ENCODE results near the gene JARID2.

DNA sequence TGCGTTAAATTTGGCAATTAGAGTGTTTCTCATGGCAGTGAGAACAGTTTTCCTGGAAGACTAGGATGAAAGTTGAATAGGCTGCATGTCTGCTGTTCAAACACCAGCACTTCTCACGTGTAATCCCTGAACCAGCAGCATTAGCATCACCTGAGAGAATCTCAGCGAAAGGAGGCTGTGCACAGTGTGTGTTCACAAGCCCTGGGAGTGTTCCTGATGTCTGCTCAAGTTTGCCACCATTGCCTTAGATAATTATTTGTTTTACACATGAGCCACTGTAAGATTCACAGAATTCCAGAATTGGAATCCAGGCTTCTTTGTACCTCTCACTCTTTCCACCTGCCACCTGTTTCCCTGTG lies 117.3 kb downstream of the JARID2 start:
- TF ChIP-seq POLR2AphosphoS5 (IDR thresholded peaks at IDR 0.05; ENCODE audit: low read depth, low read length): no peak
- TF ChIP-seq TAF1 (IDR thresholded peaks at IDR 0.05; ENCODE audit: borderline replicate concordance, insufficient read depth, low read length): no peak
- TF ChIP-seq, protein P1, sequence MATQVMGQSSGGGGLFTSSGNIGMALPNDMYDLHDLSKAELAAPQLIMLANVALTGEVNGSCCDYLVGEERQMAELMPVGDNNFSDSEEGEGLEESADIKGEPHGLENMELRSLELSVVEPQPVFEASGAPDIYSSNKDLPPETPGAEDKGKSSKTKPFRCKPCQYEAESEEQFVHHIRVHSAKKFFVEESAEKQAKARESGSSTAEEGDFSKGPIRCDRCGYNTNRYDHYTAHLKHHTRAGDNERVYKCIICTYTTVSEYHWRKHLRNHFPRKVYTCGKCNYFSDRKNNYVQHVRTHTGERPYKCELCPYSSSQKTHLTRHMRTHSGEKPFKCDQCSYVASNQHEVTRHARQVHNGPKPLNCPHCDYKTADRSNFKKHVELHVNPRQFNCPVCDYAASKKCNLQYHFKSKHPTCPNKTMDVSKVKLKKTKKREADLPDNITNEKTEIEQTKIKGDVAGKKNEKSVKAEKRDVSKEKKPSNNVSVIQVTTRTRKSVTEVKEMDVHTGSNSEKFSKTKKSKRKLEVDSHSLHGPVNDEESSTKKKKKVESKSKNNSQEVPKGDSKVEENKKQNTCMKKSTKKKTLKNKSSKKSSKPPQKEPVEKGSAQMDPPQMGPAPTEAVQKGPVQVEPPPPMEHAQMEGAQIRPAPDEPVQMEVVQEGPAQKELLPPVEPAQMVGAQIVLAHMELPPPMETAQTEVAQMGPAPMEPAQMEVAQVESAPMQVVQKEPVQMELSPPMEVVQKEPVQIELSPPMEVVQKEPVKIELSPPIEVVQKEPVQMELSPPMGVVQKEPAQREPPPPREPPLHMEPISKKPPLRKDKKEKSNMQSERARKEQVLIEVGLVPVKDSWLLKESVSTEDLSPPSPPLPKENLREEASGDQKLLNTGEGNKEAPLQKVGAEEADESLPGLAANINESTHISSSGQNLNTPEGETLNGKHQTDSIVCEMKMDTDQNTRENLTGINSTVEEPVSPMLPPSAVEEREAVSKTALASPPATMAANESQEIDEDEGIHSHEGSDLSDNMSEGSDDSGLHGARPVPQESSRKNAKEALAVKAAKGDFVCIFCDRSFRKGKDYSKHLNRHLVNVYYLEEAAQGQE (IDR thresholded peaks at IDR 0.05; ENCODE audit: insufficient read depth in 1 of 2, low read depth in 2 of 2, low read length in 2 of 2): no peak
- TF ChIP-seq SIN3A (IDR thresholded peaks at IDR 0.05; ENCODE audit: borderline replicate concordance, insufficient read depth, low read length): no peak
